Activated CD8-positive, alpha-beta T cell treated with anti-CD3 and anti-CD28 coated beads for 36 hours (primary cell): ENCODE data around the gene GUCY2F. TPM values are rescaled to one million over a fixed set of nuclear protein-coding genes. Genes with fewer than 3 reads are reported as not detected.

ENCODE experiments used
- ATAC-seq: fragments of 200-7000 bp; cut with Tn5 transposase; one replicate; pipeline ENCODE4 v1.10.0; 2021; ENCODE audit warnings: mild to moderate bottlenecking, moderate library complexity
- CTCF ChIA-PET: fragments of 350-600 bp; sonication (Branson Sonifier 250); formaldehyde crosslinking; loops from one replicate; lab custom pipeline; 2021; ENCODE audit warnings: antibody characterized with exemption; lab: Charles Lee
- POLR2A ChIA-PET: fragments of 350-600 bp; sonication (Branson Sonifier 250); formaldehyde crosslinking; loops from one replicate; lab custom pipeline; 2021; ENCODE audit warnings: antibody characterized with exemption; lab: Charles Lee
- DNase-seq: peaks from one replicate; pipeline ENCODE4 v3.0.0-alpha.2; 2020
- H3K27ac Mint-ChIP-seq: one replicate; pipeline ENCODE4 v1.8.0; 2021; ENCODE audit warnings: mild to moderate bottlenecking, mixed read lengths
- H3K27me3 Mint-ChIP-seq: one replicate; pipeline ENCODE4 v1.8.0; 2021; ENCODE audit warnings: mixed read lengths
- H3K36me3 Mint-ChIP-seq: one replicate; pipeline ENCODE4 v1.8.0; 2021; ENCODE audit warnings: low read depth, mixed read lengths
- H3K4me1 Mint-ChIP-seq: one replicate; pipeline ENCODE4 v1.8.0; 2021; ENCODE audit warnings: low read depth, mixed read lengths
- H3K4me3 Mint-ChIP-seq: one replicate; pipeline ENCODE4 v1.8.0; 2021; ENCODE audit warnings: mild to moderate bottlenecking, moderate library complexity, mixed read lengths
- H3K9me3 Mint-ChIP-seq: one replicate; pipeline ENCODE4 v1.8.0; 2021; ENCODE audit warnings: mixed read lengths
- CTCF ChIP-seq: fragments of 200-600 bp; IDR thresholded peaks from one replicate; pipeline ENCODE4 v1.8.0; 2022; ENCODE audit warnings: antibody characterized with exemption, mild to moderate bottlenecking
- intact Hi-C: fragments of 100-400 bp; cut with micrococcal nuclease; formaldehyde crosslinking; loops from one replicate; pipeline ENCODE4 v1.10.0; 2022
- total RNA-seq, 2 experiments: library from RNA; stranded (reverse); gene quantifications; one replicate each; pipeline ENCODE4 v1.2.3, GENCODE V29; 2021

The GUCY2F gene
- total RNA-seq, 2 experiments from 2014 or later, result not detected

GRCh38 chrX:109345856-109346255 is 136.0 kb downstream of the GUCY2F start:
- POLR2A ChIA-PET, result no interaction called here
- no peak overlapping the region for H3K27ac Mint-ChIP-seq
- H3K4me3 Mint-ChIP-seq, result no peak overlapping the region
- ATAC-seq, result no peak
- H3K27me3 Mint-ChIP-seq, result no peaks in the 10 kb centered on the region
- DNase-seq, result no peak
- no peaks in the 10 kb centered on the region for H3K4me1 Mint-ChIP-seq
- H3K36me3 Mint-ChIP-seq, result no peaks in the 10 kb centered on the region
- no peaks in the 10 kb centered on the region for H3K9me3 Mint-ChIP-seq
- TF ChIP-seq CTCF, result no peak
- CTCF ChIA-PET, result no interaction called here
- intact Hi-C loops, result no loop called here

- TF ChIP-seq CTCF, result no peak
- Mint-ChIP-seq H3K4me3 (no peak overlapping the region), H3K4me1 (no peaks in the 10 kb centered on the region), H3K27ac (no peak overlapping the region), H3K36me3 (no peaks in the 10 kb centered on the region), H3K9me3 (no peaks in the 10 kb centered on the region), H3K27me3 (no peaks in the 10 kb centered on the region)
- CTCF ChIA-PET, result no interaction called here
- POLR2A ChIA-PET, result no interaction called here
- DNase-seq, result no peak
- intact Hi-C loops, result no loop called here
- no peak for ATAC-seq
Measured at GRCh38 chrX:109344678-109345077, 137.2 kb downstream of the GUCY2F start.

- Mint-ChIP-seq H3K27ac (no peak overlapping the region), H3K4me3 (no peak overlapping the region), H3K27me3 (no peaks in the 10 kb centered on the region), H3K4me1 (no peaks in the 10 kb centered on the region), H3K36me3 (no peaks in the 10 kb centered on the region), H3K9me3 (no peaks in the 10 kb centered on the region)
- intact Hi-C loops, result no loop called here
- POLR2A ChIA-PET, result no interaction called here
- DNase-seq (no peak), ATAC-seq (no peak)
- TF ChIP-seq CTCF, result no peak
- CTCF ChIA-PET, result no interaction called here
Measured at GRCh38 chrX:109344101-109344500, 137.8 kb downstream of the GUCY2F start.

- ATAC-seq (no peak), DNase-seq (no peak)
- no peak for TF ChIP-seq CTCF
- Mint-ChIP-seq H3K27me3 (no peaks in the 10 kb centered on the region), H3K36me3 (no peaks in the 10 kb centered on the region), H3K4me3 (no peak overlapping the region), H3K27ac (no peak overlapping the region), H3K9me3 (no peaks in the 10 kb centered on the region), H3K4me1 (no peaks in the 10 kb centered on the region)
- ChIA-PET CTCF (no interaction called here), POLR2A (no interaction called here)
- intact Hi-C loops, result no loop called here
Measured at GRCh38 chrX:109343671-109344070, 138.2 kb downstream of the GUCY2F start.

- Mint-ChIP-seq H3K9me3 (peaks cover 3% of the 10 kb centered on the region), H3K27ac (no peak overlapping the region), H3K4me3 (no peak overlapping the region), H3K4me1 (no peaks in the 10 kb centered on the region), H3K36me3 (no peaks in the 10 kb centered on the region), H3K27me3 (no peaks in the 10 kb centered on the region)
- intact Hi-C loops, result no loop called here
- ChIA-PET POLR2A (no interaction called here), CTCF (no interaction called here)
- DNase-seq, result no peak
- no peak for ATAC-seq
- TF ChIP-seq CTCF, result no peak
Measured at GRCh38 chrX:109336141-109336540, 145.7 kb downstream of the GUCY2F start.
